ENCODE results near the gene ZSCAN21.

Gene ZSCAN21

DNA sequence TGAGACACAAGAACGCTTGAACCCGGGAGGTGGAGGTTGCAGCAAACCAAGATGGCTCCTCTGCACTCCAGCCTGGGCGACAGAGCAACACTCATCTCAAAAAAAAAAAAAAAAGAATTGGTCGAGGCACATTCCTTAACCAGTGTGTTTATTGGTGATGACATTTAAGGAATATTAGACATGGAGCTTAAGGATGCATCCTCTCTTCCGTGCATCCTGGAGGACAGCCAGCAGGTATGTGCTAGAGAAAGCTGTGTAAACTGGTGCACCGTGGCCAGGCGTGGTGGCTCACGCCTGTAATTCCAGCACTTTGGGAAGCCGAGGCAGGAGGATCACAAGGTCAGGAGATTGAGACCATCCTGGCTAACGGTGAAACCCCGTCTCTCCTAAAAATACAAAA, 22.4 kb upstream of the ZSCAN21 start:
- no peak for DNase-seq (ENCODE audit: low read depth, low spot score)

- no peak for DNase-seq (ENCODE audit: low read depth, low spot score)
These were observed 20.0 kb upstream of the ZSCAN21 start for GRCh38 chr7:100029596-100029995.

- no peak for DNase-seq (ENCODE audit: low read depth, low spot score)
These were observed 16.0 kb upstream of the ZSCAN21 start for GRCh38 chr7:100033526-100033925.

GRCh38 chr7:100034871-100035510, 14.6 kb upstream of the ZSCAN21 start:
- no peak for DNase-seq (ENCODE audit: low read depth, low spot score)

GRCh38 chr7:100035876-100036275, 13.7 kb upstream of the ZSCAN21 start:
- DNase-seq (ENCODE audit: low read depth, low spot score), result no peak

DNA sequence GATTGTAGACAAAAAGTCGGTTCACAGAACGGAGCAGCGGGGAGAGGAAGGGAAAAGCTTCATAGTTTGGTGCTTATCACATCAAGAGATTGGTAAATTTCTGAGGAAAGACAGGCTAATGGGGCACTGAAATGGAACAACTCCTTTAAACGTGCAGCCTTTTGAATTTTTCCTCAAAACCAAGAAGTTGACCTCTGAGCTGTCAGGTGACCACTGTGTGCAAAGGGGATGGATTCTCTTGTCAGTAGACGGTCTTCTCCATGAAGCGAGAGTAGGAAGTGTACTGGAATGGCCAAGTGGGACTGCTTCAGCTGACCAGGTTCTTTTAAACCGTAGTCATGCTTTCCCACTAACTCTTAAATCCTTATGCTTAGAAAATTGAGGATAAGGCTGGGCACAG, 11.2 kb upstream of the ZSCAN21 start:
- DNase-seq (ENCODE audit: low read depth, low spot score), result no peak

DNA sequence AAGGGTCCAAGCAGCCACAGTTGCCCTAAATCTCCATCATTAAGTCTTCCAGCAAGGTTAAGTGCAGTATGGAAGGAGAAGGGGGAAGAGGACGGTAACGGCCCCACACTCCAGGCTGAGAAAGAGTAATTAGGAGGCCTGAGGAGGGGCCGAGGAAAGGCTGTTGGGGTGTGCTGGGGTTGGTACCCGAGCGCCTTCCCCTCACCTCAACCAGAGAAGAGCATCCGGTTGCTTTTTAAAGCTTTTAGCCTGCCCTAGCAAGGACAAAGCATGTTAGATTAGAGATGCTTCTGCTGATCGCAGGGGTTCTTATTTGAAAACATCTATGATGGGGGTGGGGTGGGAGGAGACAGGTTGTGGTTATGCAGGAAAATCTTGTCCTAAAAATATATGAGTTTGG, 9.0 kb upstream of the ZSCAN21 start:
- no peak for DNase-seq (ENCODE audit: low read depth, low spot score)

GRCh38 chr7:100044718-100045117, 4.9 kb upstream of the ZSCAN21 start:
- no peak for DNase-seq (ENCODE audit: low read depth, low spot score)

GRCh38 chr7:100048680-100049079, 894 bp upstream of the ZSCAN21 start:
- DNase-seq (ENCODE audit: low read depth, low spot score), result no peak

- no peak for DNase-seq (ENCODE audit: low read depth, low spot score)
These were observed 2.0 kb downstream of the ZSCAN21 start for GRCh38 chr7:100051611-100052010.

DNA sequence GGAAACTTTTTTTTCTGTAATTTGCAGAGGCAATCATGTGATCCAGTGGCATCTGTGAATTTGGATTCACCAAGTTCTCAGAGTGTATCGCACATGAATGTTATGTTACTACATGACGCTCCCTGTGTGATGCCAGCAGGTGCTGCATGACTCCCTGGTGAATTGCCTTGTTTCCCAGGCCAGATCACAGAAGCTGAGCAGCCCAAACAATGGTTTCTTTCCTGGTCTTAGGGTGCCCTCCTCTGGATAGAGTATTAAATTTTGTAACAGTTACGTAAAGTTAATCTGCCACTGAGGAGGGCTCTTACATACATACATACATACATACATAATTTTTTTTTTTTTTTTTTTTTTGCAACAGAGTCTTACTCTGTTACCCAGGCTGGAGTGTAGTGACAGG, 3.6 kb downstream of the ZSCAN21 start:
- no peak for DNase-seq (ENCODE audit: low read depth, low spot score)

DNA sequence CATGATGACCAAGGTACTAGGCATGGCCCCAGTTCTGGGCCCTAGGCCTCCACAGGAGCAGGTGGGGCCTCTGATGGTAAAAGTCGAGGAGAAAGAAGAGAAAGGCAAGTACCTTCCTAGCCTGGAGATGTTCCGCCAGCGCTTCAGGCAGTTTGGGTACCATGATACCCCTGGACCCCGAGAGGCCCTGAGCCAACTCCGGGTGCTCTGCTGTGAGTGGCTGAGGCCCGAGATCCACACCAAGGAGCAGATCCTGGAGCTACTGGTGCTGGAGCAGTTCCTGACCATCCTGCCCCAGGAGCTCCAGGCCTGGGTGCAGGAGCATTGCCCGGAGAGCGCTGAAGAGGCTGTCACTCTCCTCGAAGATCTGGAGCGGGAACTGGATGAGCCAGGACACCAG, 7.4 kb downstream of the ZSCAN21 start:
- DNase-seq (ENCODE audit: low read depth, low spot score), result no peak

GRCh38 chr7:100059251-100059739, 9.7 kb downstream of the ZSCAN21 start:
- DNase-seq (ENCODE audit: low read depth, low spot score), result no peak

DNA sequence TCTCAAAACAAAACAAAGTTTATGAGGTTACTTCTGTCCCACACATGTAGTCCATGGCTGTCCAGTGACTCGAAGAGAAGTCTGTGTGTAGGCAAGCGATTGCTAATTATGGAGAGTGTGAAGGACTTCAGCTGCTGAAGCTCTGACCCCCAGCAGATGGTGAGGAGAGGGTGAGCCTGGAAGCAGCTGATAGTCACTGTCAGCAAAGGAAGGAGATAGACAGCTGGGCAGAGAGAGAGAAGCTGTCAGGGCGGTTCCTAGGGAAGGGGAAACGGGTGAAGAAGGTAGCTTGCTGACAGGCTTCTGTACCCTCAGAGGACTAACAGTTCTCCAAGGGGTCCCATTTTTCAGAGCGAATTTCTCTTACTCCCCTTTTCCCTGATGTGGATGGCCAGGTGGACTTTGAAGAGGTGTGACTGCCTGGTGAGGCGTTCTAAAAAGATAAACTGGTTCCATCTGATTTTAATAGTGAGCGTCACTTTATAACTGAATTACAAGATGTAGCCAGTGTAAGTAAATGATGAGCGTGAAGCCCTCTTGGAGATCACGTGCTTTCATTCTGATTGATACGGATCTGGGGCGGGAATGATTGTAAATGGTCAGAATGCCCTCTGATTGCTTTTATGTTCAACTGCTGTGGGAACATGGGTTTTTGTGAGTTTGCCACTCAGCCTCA, 12.1 kb downstream of the ZSCAN21 start:
- no peak for DNase-seq (ENCODE audit: low read depth, low spot score)

- DNase-seq (ENCODE audit: low read depth, low spot score), result no peak
These were observed 13.8 kb downstream of the ZSCAN21 start for GRCh38 chr7:100063376-100063775.

- no peak for DNase-seq (ENCODE audit: low read depth, low spot score)
These were observed 14.6 kb downstream of the ZSCAN21 start for GRCh38 chr7:100064162-100064561.

DNA sequence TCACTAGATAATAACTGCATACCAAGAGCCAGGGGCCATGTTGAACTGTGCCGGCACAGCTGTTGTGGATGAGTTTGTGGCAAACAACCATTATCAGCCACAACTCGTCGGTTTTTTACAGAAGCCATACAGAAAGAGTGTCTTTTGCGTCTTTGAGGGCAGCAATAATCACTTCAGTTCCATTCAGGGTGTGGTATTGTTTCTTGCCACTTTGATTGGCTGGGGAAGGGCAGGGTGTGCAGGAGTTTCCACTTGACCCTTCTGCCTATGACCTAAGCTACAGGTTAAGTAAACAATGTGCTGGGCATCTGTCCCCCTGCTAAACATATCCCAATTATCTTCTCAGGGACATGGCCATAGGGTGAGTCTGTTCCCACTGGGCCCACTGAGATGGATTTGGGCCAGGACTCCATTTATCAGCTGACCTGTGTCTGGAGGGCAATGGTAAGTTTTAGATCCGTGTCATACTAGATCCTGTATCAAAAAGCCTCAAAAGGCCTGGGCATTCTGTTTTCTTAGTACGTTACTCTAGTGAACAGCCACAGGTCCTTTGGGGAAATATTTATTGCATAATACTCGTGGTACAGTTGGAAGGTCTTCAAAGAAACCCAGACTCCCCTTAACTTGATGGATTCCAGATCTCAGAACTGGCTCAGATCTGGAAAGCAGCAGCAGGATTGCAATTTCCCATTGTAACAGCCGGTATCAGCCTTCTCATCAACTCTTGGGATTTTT, 16.0 kb downstream of the ZSCAN21 start:
- DNase-seq (ENCODE audit: low read depth, low spot score), result no peak

DNA sequence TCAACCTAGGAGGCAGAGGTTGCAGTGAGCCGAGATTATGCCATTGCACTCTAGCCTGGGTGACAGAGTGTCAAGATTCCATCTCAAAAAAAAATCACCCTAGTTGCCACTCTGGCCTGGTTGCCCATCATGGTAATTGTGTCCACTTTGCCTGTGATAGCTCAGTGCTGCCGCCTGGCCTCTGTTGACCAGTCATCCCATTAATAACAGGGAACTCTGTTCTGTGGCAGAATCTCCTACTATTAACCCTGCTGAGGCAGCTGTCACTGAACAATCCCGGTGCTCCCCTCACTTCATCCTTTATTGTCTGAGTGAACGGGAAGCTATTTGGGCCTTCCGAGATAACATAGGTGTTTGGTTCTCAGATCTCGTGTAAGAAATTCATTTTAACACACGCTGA, 17.4 kb downstream of the ZSCAN21 start:
- DNase-seq (ENCODE audit: low read depth, low spot score), result no peak

- DNase-seq (ENCODE audit: low read depth, low spot score), result no peak
These were observed 20.4 kb downstream of the ZSCAN21 start for GRCh38 chr7:100069991-100070390.

GRCh38 chr7:100071018-100071723, 21.6 kb downstream of the ZSCAN21 start:
- DNase-seq (ENCODE audit: low read depth, low spot score), result no peak

- no peak for DNase-seq (ENCODE audit: low read depth, low spot score)
These were observed 22.9 kb downstream of the ZSCAN21 start for GRCh38 chr7:100072462-100072861.

GRCh38 chr7:100074841-100075240, 25.3 kb downstream of the ZSCAN21 start:
- no peak for DNase-seq (ENCODE audit: low read depth, low spot score)

Measured in activated CD4-positive, CD25-positive, alpha-beta regulatory T cell treated with anti-CD3 and anti-CD28 coated beads, Interleukin-2, amount 50 U/mL, for 16 hours (primary cell).